Ishikawa (cell line): ENCODE results near the gene MAP1A.
A peak's percentile ranks its signal among the peaks of the same experiment; 100 is the strongest.

Experiments
- CEBPB ChIP-seq: IDR thresholded peaks from 2 replicates; pipeline ENCODE4 v1.6.1; 2012
- EGR1 ChIP-seq: IDR thresholded peaks from 2 replicates; pipeline ENCODE4 v1.6.1; 2012
- EP300 ChIP-seq: IDR thresholded peaks from 2 replicates; pipeline ENCODE4 v1.6.1; 2012; ENCODE audit warnings: borderline replicate concordance
- FOXM1 ChIP-seq: IDR thresholded peaks from 2 replicates; pipeline ENCODE4 v1.6.1; 2012; ENCODE audit warnings: low read depth, borderline replicate concordance
- NFIC ChIP-seq: IDR thresholded peaks from 2 replicates; pipeline ENCODE4 v1.6.1; 2012
- RAD21 ChIP-seq: IDR thresholded peaks from 2 replicates; pipeline ENCODE4 v1.6.1; 2012; ENCODE audit warnings: low read depth
- REST ChIP-seq: IDR thresholded peaks from 2 replicates; pipeline ENCODE4 v1.6.1; 2012; ENCODE audit warnings: low read depth, mild to moderate bottlenecking
- TAF1 ChIP-seq: IDR thresholded peaks from 2 replicates; pipeline ENCODE4 v1.6.1; 2012; ENCODE audit warnings: low read depth, mild to moderate bottlenecking
- USF1 ChIP-seq: IDR thresholded peaks from 2 replicates; pipeline ENCODE4 v1.6.1; 2012

- TF ChIP-seq FOXM1 (no peak), USF1 (no peak), TAF1 (no peak), EP300 (no peak), CEBPB (no peak), REST (peak; percentile 44), NFIC (no peak), EGR1 (no peak), RAD21 (no peak)
Observed at GRCh38 chr15:43488790-43489189, 28.6 kb upstream of the MAP1A start.
